ENCODE measurements around the gene NUMB.

GRCh38 chr14:73477618-73478266 is 19.4 kb upstream of the NUMB start:
- no peak for TF ChIP-seq CTCF (IDR thresholded peaks at IDR 0.05)
- TF ChIP-seq POLR2AphosphoS5 (IDR thresholded peaks at IDR 0.05): no peak
- TF ChIP-seq POLR2A (IDR thresholded peaks at IDR 0.05): no peak
- TF ChIP-seq EP300 (IDR thresholded peaks at IDR 0.05): no peak
